ENCODE measurements around the gene USP36.
"Not testable (repeated sequence)": the region's sequence is repeated elsewhere in the genome, so short reads cannot be mapped to it uniquely, and the experiment has no call there.

DNA sequence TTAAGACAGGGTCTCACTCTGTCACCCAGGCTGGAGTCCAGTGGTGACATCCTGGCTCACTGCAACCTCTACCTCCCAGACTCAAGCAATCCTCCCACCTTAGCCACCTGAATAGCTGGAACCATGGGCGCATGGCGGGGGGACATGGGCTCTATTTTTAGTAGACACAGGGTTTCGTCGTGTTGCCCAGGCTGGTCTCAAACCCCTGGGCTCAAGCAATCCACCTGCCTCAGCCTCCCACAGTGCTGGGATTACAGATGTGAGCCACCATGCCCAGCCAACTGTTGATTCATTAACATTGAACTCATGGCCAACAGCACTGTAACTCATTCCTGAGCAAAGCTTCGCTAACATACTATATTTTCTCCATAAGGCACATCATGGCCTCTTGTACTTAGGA lies 89.6 kb downstream of the USP36 start:
- TF ChIP-seq, protein P1, sequence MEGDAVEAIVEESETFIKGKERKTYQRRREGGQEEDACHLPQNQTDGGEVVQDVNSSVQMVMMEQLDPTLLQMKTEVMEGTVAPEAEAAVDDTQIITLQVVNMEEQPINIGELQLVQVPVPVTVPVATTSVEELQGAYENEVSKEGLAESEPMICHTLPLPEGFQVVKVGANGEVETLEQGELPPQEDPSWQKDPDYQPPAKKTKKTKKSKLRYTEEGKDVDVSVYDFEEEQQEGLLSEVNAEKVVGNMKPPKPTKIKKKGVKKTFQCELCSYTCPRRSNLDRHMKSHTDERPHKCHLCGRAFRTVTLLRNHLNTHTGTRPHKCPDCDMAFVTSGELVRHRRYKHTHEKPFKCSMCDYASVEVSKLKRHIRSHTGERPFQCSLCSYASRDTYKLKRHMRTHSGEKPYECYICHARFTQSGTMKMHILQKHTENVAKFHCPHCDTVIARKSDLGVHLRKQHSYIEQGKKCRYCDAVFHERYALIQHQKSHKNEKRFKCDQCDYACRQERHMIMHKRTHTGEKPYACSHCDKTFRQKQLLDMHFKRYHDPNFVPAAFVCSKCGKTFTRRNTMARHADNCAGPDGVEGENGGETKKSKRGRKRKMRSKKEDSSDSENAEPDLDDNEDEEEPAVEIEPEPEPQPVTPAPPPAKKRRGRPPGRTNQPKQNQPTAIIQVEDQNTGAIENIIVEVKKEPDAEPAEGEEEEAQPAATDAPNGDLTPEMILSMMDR (IDR thresholded peaks at IDR 0.05; ENCODE audit: low read depth, low read length), result not testable (repeated sequence)
- not testable (repeated sequence) for TF ChIP-seq EZH2phosphoT487 (IDR thresholded peaks at IDR 0.05; ENCODE audit: low read depth)
